CD1c-positive myeloid dendritic cell (primary cell): ENCODE results near the gene CPM.
"Not testable (repeated sequence)": the region's sequence is repeated elsewhere in the genome, so short reads cannot be mapped to it uniquely, and the experiment has no call there.

Experiments
- DNase-seq: peaks from one replicate; pipeline ENCODE4 v3.0.0-alpha.2; 2016; ENCODE audit errors: extremely low spot score

The CPM gene

GRCh38 chr12:68807576-68808387 lies 125.2 kb downstream of the CPM start, which contains the start of gene MDM2:
Gene MDM2 (plus strand): TSS chr12:68808177. CDS start chr12:68808478, 301 bp downstream.
- DNase-seq = peak; percentile 97

GRCh38 chr12:68807274-68807575 lies 125.7 kb downstream of the CPM start:
- DNase-seq = not testable (repeated sequence)

- DNase-seq = no peak
Observed at GRCh38 chr12:68806488-68807237, 126.3 kb downstream of the CPM start.

DNA sequence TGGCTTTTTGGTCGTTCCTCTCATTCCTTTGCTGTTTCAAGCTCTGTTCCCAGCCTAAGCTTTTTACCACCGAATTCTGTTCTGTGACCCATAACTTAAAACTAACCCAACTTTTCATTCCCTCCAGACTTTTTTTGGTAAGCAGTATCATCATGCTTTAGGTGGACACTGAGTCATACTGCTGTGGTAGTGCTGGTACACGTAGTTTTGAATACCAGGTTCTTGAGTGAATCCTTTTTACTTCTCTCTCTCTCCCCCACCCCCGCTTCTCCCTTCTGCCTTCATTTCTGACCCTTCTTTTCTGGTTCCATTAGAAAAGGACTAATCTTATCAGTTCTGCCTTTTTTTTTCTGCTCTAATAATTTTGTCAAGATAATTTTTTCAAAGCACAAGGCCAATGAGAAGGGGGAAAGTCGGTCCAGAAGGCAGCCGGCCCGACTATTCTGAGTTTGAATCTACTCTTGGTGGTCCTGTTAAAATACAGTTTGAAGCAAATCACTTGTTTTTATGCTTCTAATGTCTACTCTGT lies 127.3 kb downstream of the CPM start:
- no peak for DNase-seq

GRCh38 chr12:68804657-68805591 lies 128.0 kb downstream of the CPM start:
- DNase-seq = no peak

DNA sequence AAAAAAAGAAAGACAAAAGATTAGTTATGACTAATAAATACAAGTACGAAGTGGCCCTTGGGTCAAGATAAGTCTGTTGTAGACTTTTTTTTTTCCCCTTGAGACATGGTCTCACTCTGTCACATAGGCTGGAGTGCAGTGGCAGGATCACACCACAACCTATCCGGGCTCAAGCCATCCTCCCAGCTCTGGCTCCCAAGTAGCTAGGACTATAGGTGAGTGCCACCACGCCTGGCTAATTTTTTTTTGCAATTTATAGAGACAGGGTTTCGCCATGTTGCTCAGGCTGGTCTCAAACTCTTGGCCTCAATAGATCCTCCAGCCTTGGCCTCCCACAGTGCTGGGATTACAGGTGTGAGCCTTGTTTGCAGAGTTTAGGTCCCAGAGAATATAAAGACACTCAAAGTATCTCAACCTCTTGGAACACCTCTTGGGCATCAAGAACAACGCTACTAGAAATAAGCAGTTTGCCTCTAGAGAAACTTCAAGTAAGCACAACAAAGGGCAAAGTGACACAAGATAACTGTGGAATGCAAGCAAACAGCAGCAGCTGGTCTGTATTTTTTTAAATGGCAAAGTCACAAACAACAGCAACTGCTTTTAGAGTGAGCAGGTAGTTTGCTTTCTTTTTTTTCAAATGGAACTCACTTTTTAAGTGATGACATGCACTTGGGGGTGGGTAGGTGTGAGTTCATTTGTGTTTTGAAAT lies 128.9 kb downstream of the CPM start:
- DNase-seq = no peak

DNA sequence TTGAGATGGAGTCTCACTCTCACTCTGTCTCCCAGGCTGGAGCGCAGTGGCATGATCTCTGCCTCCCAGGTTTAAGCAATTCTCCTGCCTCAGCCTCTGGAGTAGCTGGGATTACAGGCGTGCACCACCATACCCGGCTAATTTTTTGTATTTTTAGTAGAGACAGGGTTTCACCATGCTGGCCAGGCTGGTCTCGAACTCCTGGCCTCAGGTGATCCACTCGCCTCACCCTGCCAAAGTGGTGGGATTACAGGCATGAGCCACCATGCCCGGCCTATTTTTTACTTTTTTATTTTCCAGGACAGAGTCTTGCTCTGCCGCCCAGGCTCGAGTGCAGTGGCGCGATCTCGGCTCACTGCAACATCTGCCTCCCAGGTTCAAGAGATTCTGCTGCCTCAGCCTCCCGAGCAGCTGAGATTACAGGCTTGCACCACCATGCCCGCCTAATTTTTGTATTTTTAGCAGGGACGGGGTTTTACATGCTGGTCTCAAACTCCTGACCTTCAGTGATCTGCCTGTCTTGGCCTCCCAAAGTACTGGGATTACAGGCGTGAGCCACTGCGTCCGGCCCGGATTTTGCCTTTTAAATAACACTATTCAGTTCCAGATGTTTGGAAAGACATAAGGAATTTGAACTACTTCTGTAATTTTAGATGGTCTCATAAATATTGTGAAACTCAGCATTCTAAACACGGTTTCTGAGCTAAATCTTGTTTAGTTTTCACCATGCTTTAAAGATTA lies 129.9 kb downstream of the CPM start:
- not testable (repeated sequence) for DNase-seq

- not testable (repeated sequence) for DNase-seq
Observed at GRCh38 chr12:68802372-68802745, 130.6 kb downstream of the CPM start.
